ENCODE data around the gene KCNH4. TPM values are rescaled to one million over a fixed set of nuclear protein-coding genes. Genes with fewer than 3 reads are reported as not detected.
"Not testable (repeated sequence)": the region's sequence is repeated elsewhere in the genome, so short reads cannot be mapped to it uniquely, and the experiment has no call there.

KCNH4 gene
- polyA plus RNA-seq, 1 donor from 2014 or later, result not detected

- no peaks in the 10 kb centered on the region for H3K36me3 Mint-ChIP-seq
- no peak overlapping the region for H3K27ac Mint-ChIP-seq
- H3K9me3 Mint-ChIP-seq, result no peaks in the 10 kb centered on the region
- peaks cover 10 to 19% (median 10%) of the 10 kb centered on the region in 3 donors for H3K4me1 Mint-ChIP-seq
- H3K4me3 Mint-ChIP-seq, result peak overlapping the region in 1 of 4 donors; percentile 60
- H3K27me3 Mint-ChIP-seq, result no peaks in the 10 kb centered on the region
Measured at GRCh38 chr17:42188749-42189650, 8.1 kb upstream of the KCNH4 start.

DNA sequence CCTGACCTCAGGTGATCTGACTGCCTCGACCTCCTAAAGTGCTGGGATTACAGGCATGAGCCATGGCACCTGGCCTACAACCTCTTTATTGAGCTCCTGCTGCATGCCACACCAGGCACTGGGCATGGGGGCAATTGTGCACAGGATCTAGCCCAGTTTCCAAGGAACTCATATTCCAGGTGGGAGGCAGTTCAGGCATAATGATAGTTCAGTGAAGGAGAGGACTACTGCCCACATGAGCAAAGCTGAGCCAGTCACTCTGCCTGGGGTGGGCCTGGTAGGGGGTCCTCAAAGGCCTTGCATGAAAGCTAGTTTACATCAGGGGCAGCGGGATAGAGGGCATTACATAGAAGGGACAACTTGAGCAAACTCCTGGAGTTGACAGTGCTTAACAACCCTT is 6.9 kb upstream of the KCNH4 start:
- H3K27ac Mint-ChIP-seq, result no peak overlapping the region
- H3K4me1 Mint-ChIP-seq, result peaks cover 10 to 18% (median 16%) of the 10 kb centered on the region in 3 donors
- no peaks in the 10 kb centered on the region for H3K27me3 Mint-ChIP-seq
- H3K4me3 Mint-ChIP-seq, result peak overlapping the region in 1 of 4 donors; percentile 33
- H3K9me3 Mint-ChIP-seq, result no peaks in the 10 kb centered on the region
- no peaks in the 10 kb centered on the region for H3K36me3 Mint-ChIP-seq

- H3K9me3 Mint-ChIP-seq, H3K27ac Mint-ChIP-seq, H3K27me3 Mint-ChIP-seq, H3K36me3 Mint-ChIP-seq: not testable (repeated sequence)
- peak overlapping the region in 1 of 4 donors; percentile 46 for H3K4me3 Mint-ChIP-seq
- peaks cover 12 to 19% (median 14%) of the 10 kb centered on the region in 3 donors for H3K4me1 Mint-ChIP-seq
Measured at GRCh38 chr17:42186191-42186590, 5.2 kb upstream of the KCNH4 start.

GRCh38 chr17:42185621-42185930 is 4.6 kb upstream of the KCNH4 start:
- H3K27ac Mint-ChIP-seq, result peak overlapping the region in 2 of 3 donors; percentile 33 to 87
- peaks cover under 1% of the 10 kb centered on the region for H3K27me3 Mint-ChIP-seq
- peaks cover 13 to 20% (median 14%) of the 10 kb centered on the region in 3 donors for H3K4me1 Mint-ChIP-seq
- H3K9me3 Mint-ChIP-seq, result no peaks in the 10 kb centered on the region
- H3K4me3 Mint-ChIP-seq, result peak overlapping the region in 2 of 4 donors; percentile 54 to 89
- no peaks in the 10 kb centered on the region for H3K36me3 Mint-ChIP-seq

- Mint-ChIP-seq H3K9me3 (no peaks in the 10 kb centered on the region), H3K36me3 (no peaks in the 10 kb centered on the region), H3K27ac (peak within 1 kb of the TSS; percentile 53 to 87 (median 63)), H3K27me3 (peaks cover 5% of the 10 kb centered on the region), H3K4me3 (peak within 1 kb of the TSS; percentile 89 to 96 (median 92)), H3K4me1 (peaks cover 14 to 20% (median 15%) of the 10 kb centered on the region in 3 donors)
Measured at GRCh38 chr17:42184713-42185620, 4.0 kb upstream of the KCNH4 start, which contains the start of gene HCRT. Gene HCRT, minus strand, starts transcription at chr17:42185452. Its CDS starts 87 bp downstream, at chr17:42185365.

DNA sequence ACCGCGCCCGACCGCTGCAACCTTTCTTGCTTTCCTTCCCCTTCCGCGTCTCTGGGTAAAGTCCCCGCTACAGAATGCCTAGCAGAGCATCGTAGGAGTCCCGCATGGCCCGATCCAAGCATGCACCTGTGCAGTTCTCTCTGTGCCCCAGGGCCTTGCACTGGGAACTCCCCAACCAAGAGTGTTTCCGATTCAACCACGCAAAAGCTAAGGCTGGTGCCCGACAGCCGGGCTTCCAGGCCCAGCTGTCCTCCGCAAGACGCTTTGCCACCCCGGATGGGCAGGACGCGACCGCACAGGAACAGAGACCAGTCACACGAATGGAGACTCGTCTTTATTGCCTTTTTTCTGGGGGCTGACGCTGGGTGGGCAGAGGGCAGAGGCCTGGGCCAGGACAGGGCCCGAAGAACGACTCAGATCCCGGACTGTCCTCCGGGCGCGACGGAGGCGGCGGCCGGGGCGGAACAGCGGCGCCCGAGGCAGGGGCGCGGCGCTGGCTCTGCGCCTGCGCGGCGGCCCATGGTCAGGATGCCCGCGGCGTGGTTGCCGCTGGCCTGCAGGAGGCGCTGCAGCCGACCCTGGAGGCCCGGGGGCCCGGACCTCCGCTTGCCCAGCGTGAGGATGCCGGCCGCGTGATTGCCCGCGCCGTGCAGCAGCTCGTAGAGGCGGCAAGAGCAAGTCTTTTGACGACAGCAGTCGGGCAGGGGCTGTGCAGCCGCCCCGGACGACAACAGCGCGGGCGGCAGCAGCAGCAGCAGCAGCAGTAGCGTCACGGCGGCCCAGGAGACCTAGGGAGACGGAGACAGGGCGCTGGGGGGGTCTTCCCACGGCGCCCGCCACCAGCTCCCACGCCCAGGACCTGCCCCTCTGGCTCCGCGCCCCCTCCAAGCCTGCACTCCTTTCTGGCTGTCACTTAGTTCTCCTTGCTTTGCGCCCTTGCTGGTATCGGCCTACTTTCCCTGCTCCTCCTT is 3.1 kb upstream of the KCNH4 start:
- Mint-ChIP-seq H3K4me1 (peaks cover 20 to 26% (median 21%) of the 10 kb centered on the region in 3 donors), H3K4me3 (peak overlapping the region; percentile 89 to 97 (median 94)), H3K9me3 (no peaks in the 10 kb centered on the region), H3K27me3 (peaks cover 5% of the 10 kb centered on the region), H3K36me3 (no peaks in the 10 kb centered on the region), H3K27ac (peak overlapping the region; percentile 87 to 98 (median 97))

DNA sequence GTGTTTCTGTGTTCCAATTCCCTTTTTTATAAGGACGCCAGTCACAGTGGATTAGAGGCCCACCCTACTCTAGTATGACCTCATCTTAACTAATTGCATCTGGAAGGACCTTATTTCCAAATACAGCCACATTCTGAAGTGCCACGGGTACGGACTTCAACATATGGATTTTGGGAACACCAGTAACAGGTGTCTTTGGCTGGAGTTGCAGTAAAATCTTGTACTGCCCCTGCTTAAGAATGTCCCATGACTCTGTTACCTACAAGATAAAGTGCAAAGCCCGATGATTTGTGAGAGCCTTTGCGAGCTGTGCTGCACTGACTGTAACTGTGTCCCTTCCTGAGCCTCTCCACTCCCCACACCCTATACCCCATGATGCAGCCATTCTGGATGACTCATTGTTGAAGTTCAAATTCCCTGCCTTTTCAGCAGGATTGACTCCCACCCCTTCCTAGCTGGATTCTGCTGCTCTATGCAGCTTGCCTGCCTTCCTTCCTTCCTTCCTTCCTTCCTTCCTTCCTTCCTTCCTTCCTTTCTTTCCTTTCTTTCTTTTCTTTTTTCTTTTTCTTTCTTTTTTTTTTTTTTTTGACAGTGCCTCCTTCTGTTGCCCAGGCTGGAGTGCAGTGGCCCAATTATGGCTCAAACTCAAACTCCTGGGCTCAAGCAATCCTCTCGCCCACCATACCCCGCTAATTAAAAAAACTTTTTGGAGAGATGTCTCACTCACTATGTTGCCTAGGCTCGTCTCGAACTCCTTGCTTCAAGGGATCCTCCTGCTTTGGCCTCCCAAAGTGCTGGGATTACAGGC is 2.2 kb upstream of the KCNH4 start:
- H3K27ac Mint-ChIP-seq, result peak overlapping the region; percentile 87 to 98 (median 97)
- peaks cover 5% of the 10 kb centered on the region for H3K27me3 Mint-ChIP-seq
- H3K4me1 Mint-ChIP-seq, result peaks cover 28 to 34% (median 30%) of the 10 kb centered on the region in 3 donors
- no peaks in the 10 kb centered on the region for H3K9me3 Mint-ChIP-seq
- peak overlapping the region; percentile 89 to 97 (median 94) for H3K4me3 Mint-ChIP-seq
- H3K36me3 Mint-ChIP-seq, result no peaks in the 10 kb centered on the region

GRCh38 chr17:42181851-42182207 is 887 bp upstream of the KCNH4 start:
- peak overlapping the region in 2 of 3 donors; percentile 83 to 89 for H3K27ac Mint-ChIP-seq
- peak overlapping the region in 3 of 4 donors; percentile 8 to 89 (median 87) for H3K4me3 Mint-ChIP-seq
- no peaks in the 10 kb centered on the region for H3K9me3 Mint-ChIP-seq
- peaks cover 2% of the 10 kb centered on the region for H3K36me3 Mint-ChIP-seq
- peaks cover 30 to 34% (median 31%) of the 10 kb centered on the region in 3 donors for H3K4me1 Mint-ChIP-seq
- peaks cover 5% of the 10 kb centered on the region for H3K27me3 Mint-ChIP-seq

- Mint-ChIP-seq H3K27me3 (peaks cover 5% of the 10 kb centered on the region), H3K4me1 (peaks cover 30 to 34% (median 31%) of the 10 kb centered on the region in 3 donors), H3K9me3 (no peaks in the 10 kb centered on the region), H3K4me3 (peak overlapping the region; percentile 55 to 87 (median 72)), H3K27ac (peak overlapping the region in 1 of 3 donors; percentile 59), H3K36me3 (peaks cover 2% of the 10 kb centered on the region)
Measured at GRCh38 chr17:42180411-42180921, 476 bp downstream of the KCNH4 start.

- Mint-ChIP-seq H3K9me3 (no peaks in the 10 kb centered on the region), H3K4me1 (peaks cover 30 to 33% (median 31%) of the 10 kb centered on the region in 3 donors), H3K4me3 (peak overlapping the region; percentile 55 to 87 (median 72)), H3K27ac (peak overlapping the region in 1 of 3 donors; percentile 59), H3K27me3 (peaks cover 6% of the 10 kb centered on the region), H3K36me3 (peaks cover 2% of the 10 kb centered on the region)
Measured at GRCh38 chr17:42179911-42180410, 981 bp downstream of the KCNH4 start.

GRCh38 chr17:42179335-42179734 is 1.6 kb downstream of the KCNH4 start:
- peak overlapping the region in 3 of 4 donors; percentile 60 to 81 (median 63) for H3K4me3 Mint-ChIP-seq

DNA sequence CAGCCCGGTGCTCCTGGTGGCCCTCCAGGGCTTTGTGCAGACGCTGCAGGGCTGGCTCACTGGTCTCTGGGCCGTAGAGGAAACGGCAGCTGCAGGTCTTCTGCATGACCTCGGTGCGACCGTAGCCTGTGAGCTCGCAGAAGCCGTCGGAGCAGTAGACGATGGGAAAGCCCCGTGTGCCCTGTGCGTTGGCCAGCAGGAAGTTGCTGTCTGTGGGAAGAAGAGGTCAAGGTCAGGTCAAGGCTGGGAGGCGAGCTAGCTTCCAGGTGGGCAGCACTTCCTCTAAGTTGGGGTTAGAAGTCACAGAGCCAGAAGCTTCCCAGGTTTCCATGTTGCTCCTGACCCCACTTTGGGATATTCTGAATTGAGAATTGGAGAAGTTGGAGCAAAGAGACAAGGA is 2.1 kb downstream of the KCNH4 start:
- Mint-ChIP-seq H3K27ac (peak overlapping the region; percentile 59 to 73 (median 71)), H3K4me1 (peaks cover 24 to 27% (median 25%) of the 10 kb centered on the region in 3 donors)

More at GRCh38 chr17:42179335-42179734, 1.6 kb downstream of the KCNH4 start:
- Mint-ChIP-seq H3K4me1 (peaks cover 25 to 27% (median 27%) of the 10 kb centered on the region in 3 donors), H3K9me3 (no peaks in the 10 kb centered on the region), H3K27me3 (peaks cover 6% of the 10 kb centered on the region), H3K27ac (peak overlapping the region; percentile 3 to 73 (median 59)), H3K36me3 (peaks cover 2% of the 10 kb centered on the region)

DNA sequence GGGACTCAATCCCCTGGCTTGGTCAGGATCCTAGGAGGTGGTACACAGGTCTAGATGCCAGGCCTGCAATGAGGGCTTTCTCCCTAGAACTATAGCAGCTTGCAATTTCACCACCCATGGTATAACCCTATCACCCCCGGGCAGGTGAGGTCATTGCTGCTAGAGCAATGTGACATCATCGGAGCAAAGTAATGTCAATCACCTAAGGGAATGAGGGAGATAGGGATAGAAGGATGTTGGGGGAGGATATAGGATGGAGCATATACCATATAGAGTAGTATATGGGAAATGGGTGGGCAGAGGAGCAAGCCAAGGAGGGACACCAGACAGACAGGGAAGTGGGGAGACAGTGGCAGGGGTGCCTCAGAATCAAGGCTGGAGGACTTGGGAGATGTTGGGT is 3.3 kb downstream of the KCNH4 start:
- Mint-ChIP-seq H3K9me3 (no peaks in the 10 kb centered on the region), H3K4me1 (peaks cover 15 to 23% (median 18%) of the 10 kb centered on the region in 3 donors), H3K4me3 (peak overlapping the region in 2 of 4 donors; percentile 9 to 34), H3K27ac (no peak overlapping the region), H3K27me3 (peaks cover 6% of the 10 kb centered on the region), H3K36me3 (peaks cover 2% of the 10 kb centered on the region)

More for the DNA sequence above, 2.1 kb downstream of the KCNH4 start:
- H3K36me3 Mint-ChIP-seq, result peaks cover 2% of the 10 kb centered on the region
- H3K27me3 Mint-ChIP-seq, result peaks cover 6% of the 10 kb centered on the region
- H3K4me3 Mint-ChIP-seq, result peak overlapping the region; percentile 10 to 62 (median 52)
- no peaks in the 10 kb centered on the region for H3K9me3 Mint-ChIP-seq

Measured in IgD-negative memory B cell (primary cell).